Right renal pelvis (tissue), 4 donors: ENCODE results near the gene PPP1R14C. TPM values are rescaled to one million over a fixed set of nuclear protein-coding genes. Genes with fewer than 3 reads are reported as not detected.
"Not testable (repeated sequence)": the region's sequence is repeated elsewhere in the genome, so short reads cannot be mapped to it uniquely, and the experiment has no call there.

Experiments
- DNase-seq, 4 donors: peaks; one replicate each; pipeline ENCODE4 v3.0.0-alpha.2; 2013; ENCODE audit warnings: low read depth in 4 of 4, low spot score in 3 of 4, missing footprints in 1 of 4
- polyA plus RNA-seq, 4 donors: library from polyadenylated mRNA; unstranded; fragments of 120-200 nt; gene quantifications; one replicate each; pipeline ENCODE4 v1.2.1, GENCODE V29; 2013; ENCODE audit not compliant: insufficient read length in 4 of 4

The PPP1R14C gene
- polyA plus RNA-seq, 4 donors, result 21.0 to 27.7 (median 24.8) TPM

DNA sequence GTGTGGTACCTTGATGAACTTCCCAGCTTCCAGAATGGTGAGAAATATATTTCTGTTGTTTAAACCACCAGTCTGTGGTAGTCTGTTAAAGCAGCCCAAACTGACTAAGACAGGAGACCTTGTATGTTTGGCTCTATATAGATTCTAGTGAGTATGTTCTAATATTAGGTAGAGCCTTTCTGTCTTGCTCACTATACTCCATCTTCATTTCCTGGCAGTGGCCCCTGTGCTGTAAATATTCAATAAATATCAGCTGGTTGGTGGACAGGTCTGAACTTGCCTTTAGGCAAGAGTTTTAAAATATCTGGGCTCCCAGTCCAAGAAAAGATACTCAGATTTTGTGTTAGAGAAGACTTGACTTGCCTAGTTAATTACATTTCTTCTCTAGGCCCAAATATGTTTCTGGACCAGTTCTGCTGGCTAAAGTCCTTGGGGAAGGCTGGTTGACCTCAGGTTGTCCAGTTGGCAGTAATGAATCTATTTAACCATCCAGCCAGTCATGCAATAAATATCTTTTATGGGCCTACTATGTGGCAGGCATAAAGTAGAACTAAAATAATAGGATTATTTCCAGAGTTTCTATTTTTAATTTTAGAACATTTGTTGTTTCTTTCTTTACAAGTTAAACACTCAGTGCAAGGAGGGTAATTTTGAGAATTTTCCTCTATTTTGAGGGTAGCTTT, 22.3 kb downstream of the PPP1R14C start:
- no peak for DNase-seq

- DNase-seq, result no peak
These were observed 24.6 kb downstream of the PPP1R14C start for GRCh38 chr6:150167479-150167873.

GRCh38 chr6:150169181-150169580, 26.3 kb downstream of the PPP1R14C start:
- DNase-seq, result no peak

GRCh38 chr6:150169609-150170008, 26.8 kb downstream of the PPP1R14C start:
- no peak for DNase-seq

DNA sequence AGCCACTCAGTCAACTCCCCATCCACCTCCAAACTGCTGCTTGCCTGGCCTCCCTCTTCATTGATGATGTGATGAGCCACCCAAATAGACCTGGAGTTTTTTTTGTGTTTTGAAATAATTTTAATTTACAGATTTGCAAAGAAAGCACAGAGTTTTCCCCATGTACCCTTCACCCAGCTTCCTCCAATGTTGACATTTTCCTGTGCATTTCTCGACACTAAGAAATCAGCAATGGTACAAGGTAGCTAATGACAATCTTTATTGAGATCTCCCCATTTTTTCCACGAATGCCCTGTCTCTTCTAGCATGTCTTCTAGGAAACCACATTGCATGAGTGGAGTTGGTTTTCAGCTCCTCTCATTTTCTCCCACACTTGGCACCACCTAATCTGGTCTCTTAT, 30.1 kb downstream of the PPP1R14C start:
- DNase-seq, result no peak

GRCh38 chr6:150175586-150176151, 32.8 kb downstream of the PPP1R14C start:
- no peak for DNase-seq

GRCh38 chr6:150176152-150176551, 33.3 kb downstream of the PPP1R14C start:
- DNase-seq, result no peak

GRCh38 chr6:150176659-150177058, 33.8 kb downstream of the PPP1R14C start:
- no peak for DNase-seq

GRCh38 chr6:150177259-150177951, 34.6 kb downstream of the PPP1R14C start:
- DNase-seq, result no peak

- DNase-seq, result peak in 2 of 4 donors; percentile 39 to 44
These were observed 35.2 kb downstream of the PPP1R14C start for GRCh38 chr6:150177952-150178520.

DNA sequence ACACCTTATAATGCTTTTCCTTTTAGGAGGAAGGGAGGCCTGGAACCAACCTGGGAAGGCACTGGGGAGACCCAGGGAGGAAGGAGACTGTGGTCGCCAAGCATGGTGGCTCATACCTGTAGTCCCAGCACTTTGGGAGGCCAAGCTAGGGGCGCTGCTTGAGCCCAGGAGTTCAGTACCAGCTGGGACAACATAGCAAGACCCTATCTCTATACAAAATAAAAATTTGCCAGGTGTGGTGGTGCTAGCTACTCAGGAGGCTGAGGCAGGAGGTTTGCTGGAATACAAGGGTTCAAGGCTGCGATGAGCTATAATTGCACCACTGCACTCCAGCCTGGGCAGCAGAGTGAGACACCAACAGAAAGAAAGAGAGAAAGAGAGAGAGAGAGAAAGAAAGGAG, 36.2 kb downstream of the PPP1R14C start:
- DNase-seq, result no peak

DNA sequence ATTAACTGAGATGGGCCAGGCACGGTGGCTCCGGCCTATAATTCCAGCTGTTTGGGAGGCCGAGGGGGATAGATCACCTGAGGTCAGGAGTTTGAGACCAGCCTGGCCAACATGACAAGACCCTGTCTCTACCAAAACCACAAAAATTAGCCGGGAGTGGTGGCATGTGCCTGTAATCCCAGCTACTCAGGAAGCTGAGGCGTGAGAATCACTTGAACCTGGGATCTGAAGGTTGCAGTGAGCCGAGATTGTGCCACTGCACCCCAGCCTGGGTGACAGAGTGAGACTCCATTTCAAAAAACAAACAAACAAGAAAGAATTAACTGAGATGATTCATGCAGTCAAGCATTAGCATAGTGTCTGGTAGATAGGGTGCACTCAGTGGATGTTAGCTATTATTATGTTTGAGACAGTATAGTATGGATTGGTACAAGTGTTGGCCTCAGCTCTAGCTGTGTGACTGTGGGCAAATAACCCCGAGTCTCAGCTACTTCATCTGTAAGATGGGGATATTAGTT, 37.1 kb downstream of the PPP1R14C start:
- not testable (repeated sequence) for DNase-seq

DNA sequence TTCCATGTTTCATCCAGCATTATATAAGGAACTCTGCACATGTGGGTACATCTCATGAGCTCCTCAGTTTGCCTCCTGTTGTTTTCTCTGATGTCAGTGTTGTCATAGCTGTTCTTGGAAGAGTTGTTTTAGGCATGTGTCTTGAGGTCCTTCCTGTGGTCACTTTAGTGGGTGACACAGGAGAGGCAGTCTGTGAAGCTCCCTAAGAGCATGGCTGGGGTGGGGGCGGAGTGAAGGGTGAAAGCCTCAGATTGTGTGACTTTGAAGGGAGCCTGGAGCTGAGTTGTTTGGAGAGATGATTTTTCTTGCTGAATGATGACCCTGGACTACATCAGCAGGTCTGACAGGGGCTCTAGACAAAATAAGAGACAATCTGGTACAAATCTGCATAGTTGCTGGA, 37.7 kb downstream of the PPP1R14C start:
- DNase-seq, result no peak

- no peak for DNase-seq
These were observed 39.7 kb downstream of the PPP1R14C start for GRCh38 chr6:150182460-150183078.

- DNase-seq, result no peak
These were observed 40.3 kb downstream of the PPP1R14C start for GRCh38 chr6:150183105-150183504.

DNA sequence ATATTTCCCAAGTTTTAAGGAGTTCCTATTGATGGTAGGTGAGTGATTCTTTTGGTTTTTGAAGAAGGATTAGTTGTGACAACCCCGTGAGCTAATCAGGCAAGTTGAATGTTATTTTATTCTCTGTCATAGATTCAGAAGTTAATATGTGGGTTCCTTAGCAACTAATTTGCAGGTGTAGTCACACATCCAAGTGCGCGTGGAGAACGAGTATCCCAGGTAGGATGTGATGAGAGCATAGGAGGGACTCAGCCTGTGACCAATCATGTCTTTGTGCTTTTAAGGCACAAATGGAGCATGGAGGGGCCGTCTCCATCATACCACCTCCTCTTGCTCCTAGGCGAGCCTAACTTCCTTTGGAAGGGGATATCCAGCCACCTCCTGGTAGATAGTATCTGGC, 41.1 kb downstream of the PPP1R14C start:
- no peak for DNase-seq

GRCh38 chr6:150184850-150185731, 42.2 kb downstream of the PPP1R14C start:
- DNase-seq, result no peak

DNA sequence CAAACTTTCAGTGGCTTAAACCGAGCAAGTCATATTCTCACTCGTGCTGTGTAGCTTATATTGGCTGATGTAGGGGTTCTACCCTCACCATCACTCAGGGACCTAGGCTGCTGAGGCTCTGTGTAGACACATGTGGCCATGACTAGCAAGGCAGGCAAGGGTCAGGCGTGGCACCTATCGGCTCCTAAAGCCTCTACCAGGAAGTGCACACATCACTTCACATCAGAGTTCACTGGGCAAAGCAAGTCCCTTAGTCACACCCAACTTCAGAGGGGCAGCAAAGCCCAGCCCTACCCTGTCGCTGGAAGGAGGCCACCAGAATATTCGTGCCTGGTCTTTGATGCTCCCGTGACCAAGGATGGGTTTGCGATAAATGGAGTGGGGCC, 42.9 kb downstream of the PPP1R14C start:
- no peak for DNase-seq

DNA sequence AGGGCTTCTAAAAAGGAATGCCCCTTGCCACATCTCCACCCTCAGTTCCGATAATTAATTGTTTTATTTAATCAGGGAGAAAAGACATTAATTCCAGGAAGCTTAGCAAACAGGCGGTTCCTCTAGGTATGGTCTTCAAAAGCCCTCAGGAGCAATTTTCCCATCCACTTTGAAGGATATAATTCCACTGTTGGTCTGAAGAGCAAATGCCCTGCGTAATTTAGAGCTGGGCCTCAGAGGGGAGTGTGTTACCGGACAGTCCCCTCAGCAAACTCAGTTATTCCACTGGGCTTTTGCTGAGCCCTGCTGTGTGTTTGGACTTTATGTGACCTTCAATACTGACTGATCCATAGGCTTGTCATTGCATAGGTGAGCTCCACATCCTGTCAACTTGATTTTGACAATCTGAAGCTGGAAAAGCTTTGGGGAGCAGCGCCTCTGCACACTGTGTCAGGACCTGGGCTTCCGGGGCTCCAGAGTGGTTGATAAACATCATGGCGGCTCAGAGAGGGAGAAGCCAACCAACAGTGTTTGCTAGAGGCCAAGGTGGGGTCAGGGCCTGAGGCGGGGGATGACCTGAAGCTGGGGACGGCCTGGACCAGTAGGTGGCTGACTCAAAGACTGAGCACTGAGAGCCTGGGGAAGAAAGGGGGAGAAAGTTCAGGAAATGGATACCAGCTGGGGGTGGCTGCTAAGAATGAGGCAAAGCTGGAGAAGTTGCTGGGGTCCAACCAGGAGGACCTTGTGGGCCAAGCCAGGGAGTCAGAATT, 43.5 kb downstream of the PPP1R14C start:
- no peak for DNase-seq
